ENCODE measurements around the gene GUCY1A2. TPM values are rescaled to one million over a fixed set of nuclear protein-coding genes. Genes with fewer than 3 reads are reported as not detected.

GUCY1A2 gene
- total RNA-seq, 5 donors from 2014 or later (not counting 1 experiment from before 2014, with no cell fraction given): 0.03 to 0.18 (median 0.09) TPM

- WGBS (ENCODE audit: insufficient coverage): 93% methylated on average over 2 of the region's 2 CpGs
- POLR2A ChIA-PET: no interaction called here
- Histone ChIP-seq H3K4me1 (ENCODE audit: control insufficient read depth in 1 of 2, extremely low read depth in 1 of 2, insufficient read depth in 2 of 2, low read length in 2 of 2) (no peaks in the 10 kb centered on the region), H3K9me3 (no peaks in the 10 kb centered on the region), H3K36me3 (ENCODE audit: control insufficient read depth in 2 of 2, extremely low read depth in 1 of 2, insufficient read depth in 1 of 2, low read length in 1 of 2) (no peaks in the 10 kb centered on the region), H3K27me3 (replicated peaks in 1 of 2; ENCODE audit: control insufficient read depth in 2 of 2, extremely low read depth in 1 of 2, insufficient read depth in 2 of 2, low read length in 1 of 2) (no peaks in the 10 kb centered on the region), H3K4me3 (ENCODE audit: control insufficient read depth in 1 of 2, extremely low read depth in 1 of 2, low read length in 1 of 2) (no peak overlapping the region), H3K27ac (ENCODE audit: low read length) (no peak overlapping the region)
- DNase-seq (no peak), ATAC-seq (replicated peaks in 1 of 4) (no peak)
- Mint-ChIP-seq H3K4me1 (no peaks in the 10 kb centered on the region), H3K36me3 (no peaks in the 10 kb centered on the region), H3K27ac (no peak overlapping the region), H3K9me3 (peaks cover 0 to 9% (median 6%) of the 10 kb centered on the region in 3 donors), H3K4me3 (no peak overlapping the region), H3K27me3 (no peaks in the 10 kb centered on the region)
- CTCF ChIA-PET: no interaction called here
Measured at GRCh38 chr11:106939157-106939556, 79.1 kb downstream of the GUCY1A2 start.

- no CpG with 5 or more reads among the region's 1 CpG for WGBS (ENCODE audit: insufficient coverage)
- Mint-ChIP-seq H3K4me1 (no peaks in the 10 kb centered on the region), H3K9me3 (peaks cover 5 to 12% (median 7%) of the 10 kb centered on the region in 3 donors), H3K27me3 (no peaks in the 10 kb centered on the region), H3K36me3 (no peaks in the 10 kb centered on the region), H3K4me3 (no peak overlapping the region), H3K27ac (no peak overlapping the region)
- Histone ChIP-seq H3K27ac (ENCODE audit: low read length) (no peak overlapping the region), H3K36me3 (ENCODE audit: control insufficient read depth in 2 of 2, extremely low read depth in 1 of 2, insufficient read depth in 1 of 2, low read length in 1 of 2) (no peaks in the 10 kb centered on the region), H3K4me1 (ENCODE audit: control insufficient read depth in 1 of 2, extremely low read depth in 1 of 2, insufficient read depth in 2 of 2, low read length in 2 of 2) (no peaks in the 10 kb centered on the region), H3K9me3 (no peaks in the 10 kb centered on the region), H3K4me3 (ENCODE audit: control insufficient read depth in 1 of 2, extremely low read depth in 1 of 2, low read length in 1 of 2) (no peak overlapping the region), H3K27me3 (replicated peaks in 1 of 2; ENCODE audit: control insufficient read depth in 2 of 2, extremely low read depth in 1 of 2, insufficient read depth in 2 of 2, low read length in 1 of 2) (no peaks in the 10 kb centered on the region)
- ChIA-PET POLR2A (no interaction called here), CTCF (no interaction called here)
- ATAC-seq (replicated peaks in 1 of 4): no peak
- no peak for DNase-seq
Measured at GRCh38 chr11:106937111-106937510, 81.2 kb downstream of the GUCY1A2 start.

- no peaks in the 10 kb centered on the region for H3K27me3 Mint-ChIP-seq
- H3K36me3 Mint-ChIP-seq: no peaks in the 10 kb centered on the region
- Histone ChIP-seq H3K27me3 (replicated peaks in 1 of 2; ENCODE audit: control insufficient read depth in 2 of 2, extremely low read depth in 1 of 2, insufficient read depth in 2 of 2, low read length in 1 of 2) (no peaks in the 10 kb centered on the region), H3K27ac (ENCODE audit: low read length) (no peak overlapping the region), H3K4me3 (ENCODE audit: control insufficient read depth in 1 of 2, extremely low read depth in 1 of 2, low read length in 1 of 2) (no peak overlapping the region), H3K36me3 (ENCODE audit: control insufficient read depth in 2 of 2, extremely low read depth in 1 of 2, insufficient read depth in 1 of 2, low read length in 1 of 2) (no peaks in the 10 kb centered on the region), H3K4me1 (ENCODE audit: control insufficient read depth in 1 of 2, extremely low read depth in 1 of 2, insufficient read depth in 2 of 2, low read length in 2 of 2) (no peaks in the 10 kb centered on the region), H3K9me3 (no peaks in the 10 kb centered on the region)
- H3K9me3 Mint-ChIP-seq: peaks cover 9 to 11% (median 10%) of the 10 kb centered on the region in 3 donors
- no peak overlapping the region for H3K4me3 Mint-ChIP-seq
- DNase-seq (no peak), ATAC-seq (replicated peaks in 1 of 4) (no peak)
- no peaks in the 10 kb centered on the region for H3K4me1 Mint-ChIP-seq
- CTCF ChIA-PET: no interaction called here
- H3K27ac Mint-ChIP-seq: no peak overlapping the region
- POLR2A ChIA-PET: no interaction called here
Measured at GRCh38 chr11:106925245-106925644, 93.0 kb downstream of the GUCY1A2 start.

GRCh38 chr11:106920899-106921509, 97.3 kb downstream of the GUCY1A2 start:
- no peaks in the 10 kb centered on the region for H3K9me3 ChIP-seq
- ATAC-seq (replicated peaks in 1 of 4) (no peak), DNase-seq (no peak)
- Mint-ChIP-seq H3K9me3 (peaks cover 11 to 17% (median 11%) of the 10 kb centered on the region in 3 donors), H3K27ac (no peak overlapping the region), H3K4me1 (no peaks in the 10 kb centered on the region), H3K27me3 (no peaks in the 10 kb centered on the region), H3K4me3 (no peak overlapping the region), H3K36me3 (no peaks in the 10 kb centered on the region)
- ChIA-PET POLR2A (no interaction called here), CTCF (no interaction called here)
- no peaks in the 10 kb centered on the region for H3K36me3 ChIP-seq (ENCODE audit: control insufficient read depth in 2 of 2, extremely low read depth in 1 of 2, insufficient read depth in 1 of 2, low read length in 1 of 2)
- no peak overlapping the region for H3K27ac ChIP-seq (ENCODE audit: low read length)
- no peak overlapping the region for H3K4me3 ChIP-seq (ENCODE audit: control insufficient read depth in 1 of 2, extremely low read depth in 1 of 2, low read length in 1 of 2)
- H3K4me1 ChIP-seq (ENCODE audit: control insufficient read depth in 1 of 2, extremely low read depth in 1 of 2, insufficient read depth in 2 of 2, low read length in 2 of 2): no peaks in the 10 kb centered on the region
- no peaks in the 10 kb centered on the region for H3K27me3 ChIP-seq (replicated peaks in 1 of 2; ENCODE audit: control insufficient read depth in 2 of 2, extremely low read depth in 1 of 2, insufficient read depth in 2 of 2, low read length in 1 of 2)

GRCh38 chr11:106917973-106918372, 100.3 kb downstream of the GUCY1A2 start:
- Histone ChIP-seq H3K9me3 (no peaks in the 10 kb centered on the region), H3K27ac (ENCODE audit: low read length) (no peak overlapping the region), H3K4me3 (ENCODE audit: control insufficient read depth in 1 of 2, extremely low read depth in 1 of 2, low read length in 1 of 2) (no peak overlapping the region), H3K36me3 (ENCODE audit: control insufficient read depth in 2 of 2, extremely low read depth in 1 of 2, insufficient read depth in 1 of 2, low read length in 1 of 2) (no peaks in the 10 kb centered on the region), H3K4me1 (ENCODE audit: control insufficient read depth in 1 of 2, extremely low read depth in 1 of 2, insufficient read depth in 2 of 2, low read length in 2 of 2) (no peaks in the 10 kb centered on the region), H3K27me3 (replicated peaks in 1 of 2; ENCODE audit: control insufficient read depth in 2 of 2, extremely low read depth in 1 of 2, insufficient read depth in 2 of 2, low read length in 1 of 2) (no peaks in the 10 kb centered on the region)
- Mint-ChIP-seq H3K4me3 (no peak overlapping the region), H3K36me3 (no peaks in the 10 kb centered on the region), H3K9me3 (peaks cover 11 to 17% (median 16%) of the 10 kb centered on the region in 3 donors), H3K27me3 (no peaks in the 10 kb centered on the region), H3K27ac (no peak overlapping the region), H3K4me1 (no peaks in the 10 kb centered on the region)
- WGBS (ENCODE audit: insufficient coverage): no CpG with 5 or more reads among the region's 2 CpGs
- ChIA-PET CTCF (no interaction called here), POLR2A (no interaction called here)
- ATAC-seq (replicated peaks in 1 of 4) (no peak), DNase-seq (no peak)

- H3K9me3 Mint-ChIP-seq: peaks cover 9 to 22% (median 17%) of the 10 kb centered on the region in 3 donors
- H3K27ac Mint-ChIP-seq: no peak overlapping the region
- H3K4me1 Mint-ChIP-seq: no peaks in the 10 kb centered on the region
- Histone ChIP-seq H3K4me1 (ENCODE audit: control insufficient read depth in 1 of 2, extremely low read depth in 1 of 2, insufficient read depth in 2 of 2, low read length in 2 of 2) (no peaks in the 10 kb centered on the region), H3K27ac (ENCODE audit: low read length) (no peak overlapping the region), H3K9me3 (no peaks in the 10 kb centered on the region), H3K36me3 (ENCODE audit: control insufficient read depth in 2 of 2, extremely low read depth in 1 of 2, insufficient read depth in 1 of 2, low read length in 1 of 2) (no peaks in the 10 kb centered on the region), H3K4me3 (ENCODE audit: control insufficient read depth in 1 of 2, extremely low read depth in 1 of 2, low read length in 1 of 2) (no peak overlapping the region), H3K27me3 (replicated peaks in 1 of 2; ENCODE audit: control insufficient read depth in 2 of 2, extremely low read depth in 1 of 2, insufficient read depth in 2 of 2, low read length in 1 of 2) (no peaks in the 10 kb centered on the region)
- ATAC-seq (replicated peaks in 1 of 4) (no peak), DNase-seq (no peak)
- no peaks in the 10 kb centered on the region for H3K36me3 Mint-ChIP-seq
- H3K27me3 Mint-ChIP-seq: no peaks in the 10 kb centered on the region
- POLR2A ChIA-PET: no interaction called here
- no CpG with 5 or more reads among the region's 1 CpG for WGBS (ENCODE audit: insufficient coverage)
- CTCF ChIA-PET: no interaction called here
- H3K4me3 Mint-ChIP-seq: no peak overlapping the region
Measured at GRCh38 chr11:106914409-106914808, 103.9 kb downstream of the GUCY1A2 start.

- Mint-ChIP-seq H3K27ac (no peak overlapping the region), H3K9me3 (peaks cover 9 to 18% (median 16%) of the 10 kb centered on the region in 3 donors), H3K36me3 (no peaks in the 10 kb centered on the region), H3K4me3 (no peak overlapping the region), H3K27me3 (no peaks in the 10 kb centered on the region), H3K4me1 (no peaks in the 10 kb centered on the region)
- H3K4me3 ChIP-seq (ENCODE audit: control insufficient read depth in 1 of 2, extremely low read depth in 1 of 2, low read length in 1 of 2): no peak overlapping the region
- CTCF ChIA-PET: no interaction called here
- POLR2A ChIA-PET: no interaction called here
- H3K9me3 ChIP-seq: no peaks in the 10 kb centered on the region
- no peaks in the 10 kb centered on the region for H3K36me3 ChIP-seq (ENCODE audit: control insufficient read depth in 2 of 2, extremely low read depth in 1 of 2, insufficient read depth in 1 of 2, low read length in 1 of 2)
- WGBS (ENCODE audit: insufficient coverage): no CpG with 5 or more reads among the region's 2 CpGs
- H3K27me3 ChIP-seq (replicated peaks in 1 of 2; ENCODE audit: control insufficient read depth in 2 of 2, extremely low read depth in 1 of 2, insufficient read depth in 2 of 2, low read length in 1 of 2): no peaks in the 10 kb centered on the region
- DNase-seq (no peak), ATAC-seq (replicated peaks in 1 of 4) (no peak)
- H3K4me1 ChIP-seq (ENCODE audit: control insufficient read depth in 1 of 2, extremely low read depth in 1 of 2, insufficient read depth in 2 of 2, low read length in 2 of 2): no peaks in the 10 kb centered on the region
- H3K27ac ChIP-seq (ENCODE audit: low read length): no peak overlapping the region
Measured at GRCh38 chr11:106913141-106913540, 105.1 kb downstream of the GUCY1A2 start.
